Left lobe of liver (tissue), 2 donors: ENCODE measurements around the gene EMC10. TPM values are rescaled to one million over a fixed set of nuclear protein-coding genes. Genes with fewer than 3 reads are reported as not detected.
"Not testable (repeated sequence)": the region's sequence is repeated elsewhere in the genome, so short reads cannot be mapped to it uniquely, and the experiment has no call there.

Experiments
- ATAC-seq: fragments of 200-7000 bp; cut with Tn5 transposase; one replicate; pipeline ENCODE4 v1.9.1; 2020; ENCODE audit warnings: mild to moderate bottlenecking, moderate library complexity
- DNase-seq: peaks from one replicate; pipeline ENCODE4 v3.0.0-alpha.2; 2020; ENCODE audit warnings: low spot score
- total RNA-seq: library from RNA; stranded (reverse); gene quantifications from one replicate; pipeline ENCODE4 v1.2.1, GENCODE V29; 2021
- donor health status: DM: no; HTN: no; CAD: no; lungs with moderate emphysema.
- donor health status: DM: no; HTN: yes; CAD: no.

The EMC10 gene
- total RNA-seq = 55.2 TPM

GRCh38 chr19:50476224-50476906 lies at the start of gene EMC10, which contains the start of gene GARIN5A:
Gene EMC10 (plus strand): TSS chr19:50476507. CDS start chr19:50476545, 38 bp downstream.
Gene GARIN5A (minus strand): TSS chr19:50476848. CDS start chr19:50476388, 460 bp downstream.
- ATAC-seq = peak; percentile 89

GRCh38 chr19:50427318-50427925 lies 48.9 kb upstream of the EMC10 start:
- DNase-seq (no peak), ATAC-seq (no peak)

More at GRCh38 chr19:50476224-50476906, at the start of gene EMC10, which contains the start of gene GARIN5A:
- peak; percentile 92 for DNase-seq

- DNase-seq (peak; percentile 57), ATAC-seq (peak; percentile 24)
Observed at GRCh38 chr19:50427997-50428425, 48.3 kb upstream of the EMC10 start.

- ATAC-seq (no peak), DNase-seq (no peak)
Observed at GRCh38 chr19:50428772-50429463, 47.4 kb upstream of the EMC10 start.

- ATAC-seq = no peak
Observed at GRCh38 chr19:50430888-50431342, 45.4 kb upstream of the EMC10 start.

GRCh38 chr19:50431343-50432220 lies 44.7 kb upstream of the EMC10 start:
- ATAC-seq (peak; percentile 94), DNase-seq (peak; percentile 82)

More at GRCh38 chr19:50430888-50431342, 45.4 kb upstream of the EMC10 start:
- no peak for DNase-seq

GRCh38 chr19:50432221-50433028 lies 43.9 kb upstream of the EMC10 start, which contains the start of gene MYBPC2:
Gene MYBPC2 (plus strand): TSS chr19:50432892. CDS start chr19:50432954, 62 bp downstream.
- ATAC-seq = peak; percentile 4
- DNase-seq = no peak

- no peak for ATAC-seq
- DNase-seq = no peak
Observed at GRCh38 chr19:50433201-50434180, 42.8 kb upstream of the EMC10 start.

GRCh38 chr19:50434525-50434924 lies 41.8 kb upstream of the EMC10 start:
- ATAC-seq (no peak), DNase-seq (no peak)

- no peak for DNase-seq
- ATAC-seq = no peak
Observed at GRCh38 chr19:50435221-50435620, 41.1 kb upstream of the EMC10 start.

- ATAC-seq (no peak), DNase-seq (no peak)
Observed at GRCh38 chr19:50435627-50436026, 40.7 kb upstream of the EMC10 start.

GRCh38 chr19:50437862-50438449 lies 38.4 kb upstream of the EMC10 start:
- DNase-seq (no peak), ATAC-seq (no peak)

- DNase-seq, ATAC-seq: not testable (repeated sequence)
Observed at GRCh38 chr19:50439130-50439529, 37.2 kb upstream of the EMC10 start.

GRCh38 chr19:50444059-50444458 lies 32.2 kb upstream of the EMC10 start:
- DNase-seq = no peak
- ATAC-seq = no peak

GRCh38 chr19:50447053-50447452 lies 29.3 kb upstream of the EMC10 start:
- ATAC-seq = no peak
- no peak for DNase-seq

GRCh38 chr19:50447750-50448149 lies 28.6 kb upstream of the EMC10 start:
- no peak for ATAC-seq
- no peak for DNase-seq

GRCh38 chr19:50449236-50449899 lies 26.9 kb upstream of the EMC10 start:
- ATAC-seq (no peak), DNase-seq (no peak)
